GM12892 (cell line): Measurements from ENCODE around the gene F3.

Experiments
- POLR2A ChIP-seq: IDR thresholded peaks from 2 replicates; pipeline ENCODE4 v1.6.1; 2011; ENCODE audit warnings: low read depth, low read length, control low read depth
- TAF1 ChIP-seq: IDR thresholded peaks from 2 replicates; pipeline ENCODE4 v1.6.1; 2011; ENCODE audit warnings: low read depth, mild to moderate bottlenecking, control low read depth, low read length, borderline replicate concordance

- TF ChIP-seq TAF1 = no peak
- no peak for TF ChIP-seq POLR2A
Measured at GRCh38 chr1:94519351-94519750, 22.2 kb downstream of the F3 start.
